Parathyroid adenoma (tissue), 2 donors: ENCODE measurements around the gene RPS6KC1.
"Not testable (repeated sequence)": the region's sequence is repeated elsewhere in the genome, so short reads cannot be mapped to it uniquely, and the experiment has no call there.

ENCODE experiments used
- H2AFZ ChIP-seq: fragments of 300-600 bp; sonication (generic); one replicate; pipeline ENCODE4 v1.7.0; 2017; ENCODE audit warnings: antibody characterized with exemption, mild to moderate bottlenecking
- H3K27ac ChIP-seq: fragments of 300-600 bp; sonication (generic); one replicate; pipeline ENCODE4 v1.7.0; 2017
- H3K27me3 ChIP-seq: fragments of 300-600 bp; sonication (generic); one replicate; pipeline ENCODE4 v1.7.0; 2017; ENCODE audit warnings: low read length; ENCODE audit not compliant: control insufficient read depth, insufficient read depth
- H3K36me3 ChIP-seq: fragments of 300-600 bp; sonication (generic); one replicate; pipeline ENCODE4 v1.7.0; 2017; ENCODE audit warnings: low read length; ENCODE audit not compliant: control insufficient read depth, insufficient read depth
- H3K4me1 ChIP-seq: fragments of 300-600 bp; sonication (generic); one replicate; pipeline ENCODE4 v1.7.0; 2017; ENCODE audit warnings: control low read depth
- H3K4me2 ChIP-seq: fragments of 300-600 bp; sonication (generic); one replicate; pipeline ENCODE4 v1.7.0; 2017; ENCODE audit warnings: low read length
- H3K4me3 ChIP-seq: fragments of 300-600 bp; sonication (generic); one replicate; pipeline ENCODE4 v1.7.0; 2017; ENCODE audit warnings: low read depth, low read length
- H3K79me2 ChIP-seq: fragments of 300-600 bp; sonication (generic); one replicate; pipeline ENCODE4 v1.7.0; 2017; ENCODE audit warnings: control low read depth
- H3K9ac ChIP-seq: fragments of 300-600 bp; sonication (generic); one replicate; pipeline ENCODE4 v1.7.0; 2017; ENCODE audit warnings: mild to moderate bottlenecking
- H3K9me3 ChIP-seq: fragments of 300-600 bp; sonication (generic); one replicate; pipeline ENCODE4 v1.7.0; 2017; ENCODE audit warnings: low read length; ENCODE audit not compliant: control insufficient read depth
- TF ChIP-seq, protein P1 (sequence below): fragments of 300-600 bp; sonication (generic); IDR thresholded peaks from one replicate; pipeline ENCODE4 v1.7.0; 2017; ENCODE audit warnings: antibody characterized with exemption, mild to moderate bottlenecking
- donor health status: primary hyperparathyroidism.

RPS6KC1 gene

DNA sequence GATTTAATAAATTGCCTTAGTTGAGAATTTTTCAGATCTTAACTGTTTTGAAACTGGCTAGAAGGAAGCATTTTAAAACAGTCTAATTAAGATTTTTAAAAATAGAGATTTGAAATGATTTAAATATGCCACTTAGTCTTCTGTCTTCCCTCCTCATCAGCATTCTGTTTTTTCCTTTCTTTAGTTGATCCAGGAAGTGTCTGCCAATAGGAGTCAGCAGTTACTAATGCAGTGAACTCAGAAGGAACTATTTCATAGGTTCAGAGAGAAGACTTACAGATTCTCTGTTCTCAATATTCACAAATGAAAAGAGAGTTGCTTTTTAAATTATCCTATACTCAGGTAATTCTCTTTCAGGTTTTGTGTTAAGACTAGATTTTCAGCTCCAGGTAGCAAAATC lies 84.5 kb downstream of the RPS6KC1 start:
- no peaks in the 10 kb centered on the region for H3K79me2 ChIP-seq
- H3K27ac ChIP-seq: no peak overlapping the region

DNA sequence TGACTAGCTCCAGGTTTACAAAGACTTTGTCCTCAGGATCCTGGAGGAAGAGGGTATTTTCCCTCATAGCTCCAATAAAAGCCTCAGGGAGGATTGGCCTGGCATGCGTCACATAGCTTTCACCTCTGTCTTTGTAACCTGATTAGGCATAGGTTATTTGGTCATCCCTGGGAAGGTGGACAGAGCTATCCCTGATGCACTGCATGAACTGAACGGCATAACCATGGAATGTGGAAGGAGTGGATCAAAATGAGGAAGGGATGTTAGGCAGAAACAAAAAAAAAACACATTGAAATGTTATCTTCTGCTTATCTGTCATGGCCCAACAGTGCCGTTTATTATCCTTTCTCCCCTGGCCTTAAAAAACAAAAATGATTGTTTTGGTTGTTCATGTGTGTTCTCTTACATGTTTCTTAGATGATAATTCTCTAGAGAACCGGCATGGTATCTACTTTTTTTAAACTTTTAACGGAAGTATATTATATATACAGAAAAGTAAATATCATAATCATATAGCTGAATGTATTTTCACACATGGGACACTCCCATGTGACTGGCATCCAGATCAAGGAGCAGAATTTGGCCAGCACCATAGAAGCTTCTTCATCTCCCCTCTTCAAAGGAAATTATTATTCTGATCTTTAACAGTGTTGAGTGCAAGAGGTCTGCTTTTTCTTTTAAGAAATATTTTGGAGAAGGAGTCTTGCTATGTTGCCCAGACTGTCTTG lies 85.3 kb downstream of the RPS6KC1 start:
- H3K4me3 ChIP-seq: no peak overlapping the region
- no peaks in the 10 kb centered on the region for H3K9me3 ChIP-seq
- H3K36me3 ChIP-seq: no peaks in the 10 kb centered on the region
- no peaks in the 10 kb centered on the region for H3K27me3 ChIP-seq
- TF ChIP-seq, protein P1, sequence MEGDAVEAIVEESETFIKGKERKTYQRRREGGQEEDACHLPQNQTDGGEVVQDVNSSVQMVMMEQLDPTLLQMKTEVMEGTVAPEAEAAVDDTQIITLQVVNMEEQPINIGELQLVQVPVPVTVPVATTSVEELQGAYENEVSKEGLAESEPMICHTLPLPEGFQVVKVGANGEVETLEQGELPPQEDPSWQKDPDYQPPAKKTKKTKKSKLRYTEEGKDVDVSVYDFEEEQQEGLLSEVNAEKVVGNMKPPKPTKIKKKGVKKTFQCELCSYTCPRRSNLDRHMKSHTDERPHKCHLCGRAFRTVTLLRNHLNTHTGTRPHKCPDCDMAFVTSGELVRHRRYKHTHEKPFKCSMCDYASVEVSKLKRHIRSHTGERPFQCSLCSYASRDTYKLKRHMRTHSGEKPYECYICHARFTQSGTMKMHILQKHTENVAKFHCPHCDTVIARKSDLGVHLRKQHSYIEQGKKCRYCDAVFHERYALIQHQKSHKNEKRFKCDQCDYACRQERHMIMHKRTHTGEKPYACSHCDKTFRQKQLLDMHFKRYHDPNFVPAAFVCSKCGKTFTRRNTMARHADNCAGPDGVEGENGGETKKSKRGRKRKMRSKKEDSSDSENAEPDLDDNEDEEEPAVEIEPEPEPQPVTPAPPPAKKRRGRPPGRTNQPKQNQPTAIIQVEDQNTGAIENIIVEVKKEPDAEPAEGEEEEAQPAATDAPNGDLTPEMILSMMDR: no peak
- no peaks in the 10 kb centered on the region for H3K4me1 ChIP-seq
- H2AFZ ChIP-seq: no peak overlapping the region
- H3K4me2 ChIP-seq: no peak overlapping the region
- no peaks in the 10 kb centered on the region for H3K79me2 ChIP-seq
- H3K9ac ChIP-seq: no peak overlapping the region
- no peak overlapping the region for H3K27ac ChIP-seq

More for the DNA sequence above, 84.5 kb downstream of the RPS6KC1 start:
- Histone ChIP-seq H3K36me3 (no peaks in the 10 kb centered on the region), H3K9me3 (no peaks in the 10 kb centered on the region), H3K4me3 (no peak overlapping the region), H3K4me1 (no peaks in the 10 kb centered on the region), H3K27me3 (no peaks in the 10 kb centered on the region), H2AFZ (no peak overlapping the region), H3K9ac (no peak overlapping the region), H3K4me2 (no peak overlapping the region)
- TF ChIP-seq, protein P1: no peak

DNA sequence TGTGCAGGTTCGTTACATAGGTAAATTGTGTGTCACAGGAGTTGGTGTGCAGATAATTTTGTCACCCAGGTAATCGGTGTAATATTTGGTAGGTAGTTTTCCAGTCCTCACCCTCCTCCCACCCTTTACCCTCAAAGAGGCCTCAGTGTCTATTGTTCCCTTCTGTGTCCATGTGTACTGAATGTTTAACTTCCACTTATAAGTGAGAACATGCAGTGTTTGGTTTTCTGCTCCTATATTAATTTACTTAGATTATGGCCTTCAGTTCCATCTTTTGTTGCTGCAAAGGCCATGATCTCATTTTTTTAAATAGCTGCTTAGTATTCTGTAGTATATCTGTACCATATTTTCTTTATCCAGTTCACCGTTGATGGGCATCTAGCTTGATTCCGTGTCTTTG lies 87.3 kb downstream of the RPS6KC1 start:
- H3K79me2 ChIP-seq: no peaks in the 10 kb centered on the region
- TF ChIP-seq, protein P1: no peak
- H3K4me1 ChIP-seq: no peaks in the 10 kb centered on the region

DNA sequence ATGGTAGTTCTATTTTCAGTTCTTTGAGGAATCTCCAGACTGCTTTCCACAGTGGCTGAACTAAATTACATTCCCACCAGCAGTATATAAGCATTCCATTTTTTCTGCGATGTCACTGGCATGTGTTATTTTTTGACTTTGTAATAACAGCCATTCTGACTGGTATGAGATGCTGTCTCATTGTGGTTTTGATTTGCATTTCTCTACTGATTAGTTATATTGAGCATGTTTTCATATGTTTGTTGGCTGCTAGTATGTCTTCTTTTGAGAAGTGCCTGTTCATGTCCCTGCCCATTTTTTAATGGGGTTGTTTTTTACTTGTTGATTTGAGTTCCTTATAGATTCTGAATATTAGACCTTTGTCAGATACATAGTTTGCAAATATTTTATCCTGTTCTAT lies 87.9 kb downstream of the RPS6KC1 start:
- no peak overlapping the region for H3K4me3 ChIP-seq
- H2AFZ ChIP-seq: no peak overlapping the region
- H3K27ac ChIP-seq: no peak overlapping the region
- TF ChIP-seq, protein P1: no peak
- H3K79me2 ChIP-seq: no peaks in the 10 kb centered on the region
- H3K27me3 ChIP-seq: no peaks in the 10 kb centered on the region
- H3K9me3 ChIP-seq: no peaks in the 10 kb centered on the region
- no peak overlapping the region for H3K9ac ChIP-seq
- H3K4me2 ChIP-seq: no peak overlapping the region
- no peaks in the 10 kb centered on the region for H3K4me1 ChIP-seq
- no peaks in the 10 kb centered on the region for H3K36me3 ChIP-seq

More for the DNA sequence above, 87.3 kb downstream of the RPS6KC1 start:
- H3K4me3 ChIP-seq: no peak overlapping the region
- no peaks in the 10 kb centered on the region for H3K27me3 ChIP-seq
- H3K27ac ChIP-seq: no peak overlapping the region
- H2AFZ ChIP-seq: no peak overlapping the region
- no peaks in the 10 kb centered on the region for H3K9me3 ChIP-seq
- no peak overlapping the region for H3K4me2 ChIP-seq
- no peak overlapping the region for H3K9ac ChIP-seq
- no peaks in the 10 kb centered on the region for H3K36me3 ChIP-seq

DNA sequence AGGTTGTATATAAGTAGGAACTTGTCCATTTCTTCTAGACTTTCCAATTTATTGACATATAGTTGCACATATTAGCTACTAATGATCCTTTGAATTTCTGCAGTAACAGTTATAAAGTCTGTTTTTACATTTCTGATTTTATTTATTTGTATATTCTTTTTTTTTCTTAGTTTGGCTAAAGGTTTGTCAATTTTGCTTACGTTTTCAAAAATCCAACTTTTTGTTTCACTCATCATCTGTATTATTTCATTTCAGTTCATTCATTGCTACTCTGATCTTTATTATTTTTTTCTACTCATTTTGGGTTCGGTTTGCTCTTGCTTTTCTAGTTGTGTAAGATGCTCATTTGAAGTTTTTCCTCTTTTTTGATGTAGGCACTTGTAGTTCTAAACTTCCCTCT lies 97.9 kb downstream of the RPS6KC1 start:
- TF ChIP-seq, protein P1: no peak
- no peak overlapping the region for H2AFZ ChIP-seq
- no peak overlapping the region for H3K9ac ChIP-seq
- no peaks in the 10 kb centered on the region for H3K9me3 ChIP-seq
- H3K27ac ChIP-seq: no peak overlapping the region
- H3K79me2 ChIP-seq: no peaks in the 10 kb centered on the region
- H3K27me3 ChIP-seq: no peaks in the 10 kb centered on the region
- no peak overlapping the region for H3K4me2 ChIP-seq
- no peaks in the 10 kb centered on the region for H3K4me1 ChIP-seq
- H3K36me3 ChIP-seq: no peaks in the 10 kb centered on the region
- no peak overlapping the region for H3K4me3 ChIP-seq

DNA sequence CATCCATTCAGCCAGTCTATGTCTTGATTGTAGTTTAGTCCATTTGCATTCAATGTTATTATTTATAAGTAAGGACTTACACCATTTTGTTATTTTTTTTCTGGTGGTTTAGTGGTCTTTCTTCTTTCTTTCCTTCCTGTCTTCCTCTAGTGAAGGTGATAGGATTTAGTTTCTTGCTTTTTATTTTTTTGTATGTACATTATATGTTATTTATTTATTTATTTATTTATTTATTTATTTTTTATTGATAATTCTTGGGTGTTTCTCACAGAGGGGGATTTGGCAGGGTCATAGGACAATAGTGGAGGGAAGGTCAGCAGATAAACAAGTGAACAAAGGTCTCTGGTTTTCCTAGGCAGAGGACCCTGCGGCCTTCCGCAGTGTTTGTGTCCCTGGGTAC lies 99.0 kb downstream of the RPS6KC1 start:
- not testable (repeated sequence) for H3K27me3 ChIP-seq, H3K9ac ChIP-seq, H3K9me3 ChIP-seq, H3K4me2 ChIP-seq, H3K4me3 ChIP-seq, H3K27ac ChIP-seq, H3K79me2 ChIP-seq, H3K4me1 ChIP-seq, H3K36me3 ChIP-seq, H2AFZ ChIP-seq
